Small intestine (tissue), 7 donors: ENCODE results near the gene SHROOM1. TPM values are rescaled to one million over a fixed set of nuclear protein-coding genes. Genes with fewer than 3 reads are reported as not detected.

Experiments
- DNase-seq, 2 donors: peaks; one replicate each; pipeline versions ENCODE4 v3.0.0 to v3.0.0-alpha.2; 2013
- FAIRE-seq: peaks from 2 replicates; lab custom pipeline; 2012; peaks lifted over from hg19 to GRCh38; lab: Jason Lieb, UNC
- H3K27ac ChIP-seq, 3 donors: one replicate each; pipeline ENCODE4 v1.5.1; 2013; ENCODE audit warnings: low read length in 2 of 3, mild to moderate bottlenecking in 2 of 3, control low read depth in 1 of 3, inconsistent platforms in 1 of 3, low read depth in 1 of 3, moderate library complexity in 1 of 3
- H3K27me3 ChIP-seq, 3 donors: one replicate each; pipeline ENCODE4 v1.6.1; 2013; ENCODE audit warnings: low read length in 3 of 3, inconsistent platforms in 1 of 3; ENCODE audit not compliant: control insufficient read depth in 3 of 3, insufficient read depth in 3 of 3
- H3K36me3 ChIP-seq, 3 donors: one replicate each; pipeline ENCODE4 v1.6.1; 2013; ENCODE audit warnings: low read length in 3 of 3, inconsistent platforms in 1 of 3, low read depth in 1 of 3, mild to moderate bottlenecking in 1 of 3, moderate library complexity in 1 of 3; ENCODE audit not compliant: control insufficient read depth in 3 of 3, insufficient read depth in 2 of 3
- H3K4me1 ChIP-seq, 3 donors: one replicate each; pipeline ENCODE4 v1.6.1; 2013; ENCODE audit warnings: low read length in 2 of 3, inconsistent platforms in 1 of 3, low read depth in 1 of 3, mild to moderate bottlenecking in 1 of 3, moderate library complexity in 1 of 3; ENCODE audit not compliant: control insufficient read depth in 3 of 3, insufficient read depth in 2 of 3
- H3K4me3 ChIP-seq, 3 donors: one replicate each; pipeline ENCODE4 v1.5.1; 2013; ENCODE audit warnings: low read length in 3 of 3, control low read depth in 1 of 3, inconsistent platforms in 1 of 3, low read depth in 1 of 3, mild to moderate bottlenecking in 1 of 3, moderate library complexity in 1 of 3
- H3K9me3 ChIP-seq, 2 donors: one replicate each; pipeline ENCODE4 v1.6.1; 2013; ENCODE audit warnings: low read depth in 1 of 2, low read length in 1 of 2; ENCODE audit not compliant: control insufficient read depth in 2 of 2, insufficient read depth in 1 of 2
- WGBS, 3 donors: extraction: QIAGEN DNeasy Blood & Tissue Kit; methylation state at CpG; one replicate each; pipeline ENCODE4 v1.1.7; 2013; 5-methylcytosine and 5-hydroxymethylcytosine counted together
- polyA plus RNA-seq, 4 donors: library from polyadenylated mRNA; stranded (reverse) in 3 of 4; unstranded in 1 of 4; fragments of 200-250 nt in 3 of 4; fragments of 120-200 nt in 1 of 4; gene quantifications; one replicate each; pipeline versions ENCODE4 v1.2.1 to v1.2.3, GENCODE V29; 2013
- donor health status: healthy with polysubstance abuse.
- donor health status: control.
- donor health status: control.
- donor health status: Bipolar disorder and iron deficiency.
- donor health status: healthy.

SHROOM1 gene
- polyA plus RNA-seq, 4 donors: 9.2 to 72.2 (median 15.0) TPM

GRCh38 chr5:132832612-132833011, 2.2 kb upstream of the SHROOM1 start:
- Histone ChIP-seq H3K4me1 (peaks cover 4 to 31% (median 4%) of the 10 kb centered on the region in 3 donors), H3K36me3 (peaks cover 0 to 7% (median 0%) of the 10 kb centered on the region in 3 donors), H3K27ac (no peak overlapping the region), H3K9me3 (no peaks in the 10 kb centered on the region), H3K27me3 (no peaks in the 10 kb centered on the region), H3K4me3 (no peak overlapping the region)
- DNase-seq (no peak), FAIRE-seq (no peak)
- WGBS, 3 donors: 88 to 94% (median 90%) methylated on average over 5 of the region's 5 CpGs

- FAIRE-seq (no peak), DNase-seq (peak; percentile 54 to 70)
- Histone ChIP-seq H3K4me3 (peak overlapping the region; percentile 61 to 82 (median 62)), H3K9me3 (no peaks in the 10 kb centered on the region), H3K27me3 (no peaks in the 10 kb centered on the region), H3K27ac (peak overlapping the region; percentile 60 to 93 (median 82)), H3K4me1 (peaks cover 4 to 21% (median 4%) of the 10 kb centered on the region in 3 donors), H3K36me3 (peaks cover 0 to 14% (median 0%) of the 10 kb centered on the region in 3 donors)
- WGBS, 3 donors: 75 to 87% (median 85%) methylated on average over 14 to 15 of the region's 15 CpGs
These were observed 831 bp upstream of the SHROOM1 start for GRCh38 chr5:132831095-132831860.

GRCh38 chr5:132829742-132830435, 558 bp downstream of the SHROOM1 start:
- peak; percentile 83 to 96 for DNase-seq
- H3K9me3 ChIP-seq: no peaks in the 10 kb centered on the region
- peak overlapping the region; percentile 60 to 93 (median 82) for H3K27ac ChIP-seq
- no peaks in the 10 kb centered on the region for H3K27me3 ChIP-seq
- peaks cover 4 to 24% (median 4%) of the 10 kb centered on the region in 3 donors for H3K4me1 ChIP-seq
- H3K36me3 ChIP-seq: peaks cover 0 to 23% (median 0%) of the 10 kb centered on the region in 3 donors
- peak overlapping the region; percentile 61 to 82 (median 62) for H3K4me3 ChIP-seq
- no peak for FAIRE-seq
- 1 to 3% (median 2%) methylated on average over 54 to 75 of the region's 75 CpGs for WGBS, 3 donors

- no peak for FAIRE-seq
- DNase-seq: peak in 1 of 2 donors; percentile 49
These were observed 1.5 kb downstream of the SHROOM1 start for GRCh38 chr5:132828846-132829494.

GRCh38 chr5:132827943-132828673, 2.3 kb downstream of the SHROOM1 start:
- DNase-seq (no peak), FAIRE-seq (no peak)
- Histone ChIP-seq H3K27me3 (no peaks in the 10 kb centered on the region), H3K4me1 (peaks cover 4 to 30% (median 4%) of the 10 kb centered on the region in 3 donors), H3K4me3 (no peak overlapping the region), H3K9me3 (no peaks in the 10 kb centered on the region), H3K27ac (no peak overlapping the region), H3K36me3 (peaks cover 0 to 39% (median 0%) of the 10 kb centered on the region in 3 donors)
- 84 to 89% (median 88%) methylated on average over 4 of the region's 4 CpGs for whole genome bisulfite sequencing, 3 donors

More at GRCh38 chr5:132828846-132829494, 1.5 kb downstream of the SHROOM1 start:
- peaks cover 0 to 32% (median 0%) of the 10 kb centered on the region in 3 donors for H3K36me3 ChIP-seq
- H3K27ac ChIP-seq: peak overlapping the region in 1 of 3 donors; percentile 30
- WGBS, 3 donors: 14 to 58% (median 39%) methylated on average over 4 of the region's 4 CpGs
- peak overlapping the region; percentile 40 to 82 (median 62) for H3K4me3 ChIP-seq
- H3K4me1 ChIP-seq: peaks cover 4 to 24% (median 4%) of the 10 kb centered on the region in 3 donors
- no peaks in the 10 kb centered on the region for H3K27me3 ChIP-seq
- H3K9me3 ChIP-seq: no peaks in the 10 kb centered on the region

GRCh38 chr5:132826424-132827082, 3.9 kb downstream of the SHROOM1 start:
- no peaks in the 10 kb centered on the region for H3K9me3 ChIP-seq
- DNase-seq (no peak), FAIRE-seq (no peak)
- H3K27me3 ChIP-seq: no peaks in the 10 kb centered on the region
- peak overlapping the region in 1 of 3 donors; percentile 6 for H3K27ac ChIP-seq
- peaks cover 0 to 39% (median 0%) of the 10 kb centered on the region in 3 donors for H3K36me3 ChIP-seq
- 62 to 72% (median 65%) methylated on average over 6 of the region's 6 CpGs for WGBS, 3 donors
- no peak overlapping the region for H3K4me3 ChIP-seq
- H3K4me1 ChIP-seq: peaks cover 4 to 29% (median 4%) of the 10 kb centered on the region in 3 donors

DNA sequence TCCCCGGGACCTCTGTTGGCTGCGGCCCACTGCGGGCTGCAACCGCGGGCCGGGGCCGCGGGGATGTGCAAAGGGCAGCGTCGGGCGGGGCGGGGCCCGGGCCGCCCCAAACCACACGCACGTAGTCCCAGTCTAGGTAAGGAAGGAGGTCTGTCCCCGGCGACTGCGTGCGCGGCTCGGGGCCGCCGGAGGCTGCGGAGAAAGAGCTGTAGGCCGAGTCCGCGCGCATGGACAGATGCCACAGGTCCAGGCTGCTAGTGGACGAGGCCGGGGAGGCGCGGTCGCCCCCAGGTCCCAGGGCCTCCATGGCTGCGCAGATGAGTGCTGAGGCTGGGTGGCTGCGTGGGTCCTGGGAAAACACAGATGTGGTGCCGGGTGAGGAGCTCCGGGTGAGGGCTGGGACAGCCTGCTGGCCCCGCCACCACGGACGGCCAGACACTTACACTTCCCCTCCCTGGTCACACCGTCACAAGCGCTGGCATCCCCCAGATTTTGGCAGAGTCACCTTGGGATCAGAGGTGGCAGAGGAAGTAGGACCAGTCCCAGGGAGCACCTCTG, 4.5 kb downstream of the SHROOM1 start:
- Histone ChIP-seq H3K9me3 (no peaks in the 10 kb centered on the region), H3K27ac (peak overlapping the region in 1 of 3 donors; percentile 6), H3K27me3 (no peaks in the 10 kb centered on the region), H3K4me1 (peaks cover under 1 to 23% (median 2%) of the 10 kb centered on the region in 3 donors), H3K36me3 (peaks cover 0 to 39% (median 0%) of the 10 kb centered on the region in 3 donors), H3K4me3 (peak overlapping the region in 1 of 3 donors; percentile 26)
- peak in 1 of 2 donors; percentile 21 for DNase-seq
- FAIRE-seq: no peak
- WGBS, 3 donors: 58 to 90% (median 72%) methylated on average over 33 to 43 of the region's 43 CpGs
